Measurements from ENCODE around the gene LHX3. TPM values are rescaled to one million over a fixed set of nuclear protein-coding genes. Genes with fewer than 3 reads are reported as not detected.

The LHX3 gene
- total RNA-seq, 1 donor from 2014 or later = not detected

DNA sequence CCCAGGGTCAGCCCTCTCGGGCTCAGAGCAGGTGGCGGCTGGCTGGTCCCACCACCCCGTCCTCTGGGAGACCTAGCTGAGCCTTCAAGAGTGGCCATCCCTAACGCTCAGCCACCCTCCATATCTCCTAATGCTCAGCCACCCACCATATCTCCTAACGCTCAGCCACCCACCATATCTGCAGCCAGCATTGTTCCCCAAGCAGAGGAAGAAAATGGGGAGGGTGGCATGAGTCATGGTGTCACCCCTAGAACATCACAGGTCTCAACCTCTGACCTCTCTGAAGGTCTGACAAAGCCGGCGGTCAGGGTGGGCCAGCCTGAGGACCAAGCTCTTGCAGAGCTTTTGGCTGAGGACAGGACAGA is 14.7 kb downstream of the LHX3 start:
- Histone ChIP-seq H2AFZ (replicated peaks) (no peak overlapping the region), H3K9me3 (ENCODE audit: low read depth) (no peaks in the 10 kb centered on the region), H3K27me3 (peaks cover 60% of the 10 kb centered on the region), H3K4me2 (no peak overlapping the region), H3K4me1 (peaks cover 25% of the 10 kb centered on the region), H3K79me2 (ENCODE audit: low read depth) (no peaks in the 10 kb centered on the region), H3K27ac (no peak overlapping the region), H3K4me3 (no peak overlapping the region), H3F3A (ENCODE audit: low read depth) (peaks cover 17% of the 10 kb centered on the region), H3K9ac (no peak overlapping the region), H4K20me1 (ENCODE audit: low read depth) (peaks cover 43% of the 10 kb centered on the region), H3K36me3 (no peaks in the 10 kb centered on the region)
- TF ChIP-seq, protein P1, sequence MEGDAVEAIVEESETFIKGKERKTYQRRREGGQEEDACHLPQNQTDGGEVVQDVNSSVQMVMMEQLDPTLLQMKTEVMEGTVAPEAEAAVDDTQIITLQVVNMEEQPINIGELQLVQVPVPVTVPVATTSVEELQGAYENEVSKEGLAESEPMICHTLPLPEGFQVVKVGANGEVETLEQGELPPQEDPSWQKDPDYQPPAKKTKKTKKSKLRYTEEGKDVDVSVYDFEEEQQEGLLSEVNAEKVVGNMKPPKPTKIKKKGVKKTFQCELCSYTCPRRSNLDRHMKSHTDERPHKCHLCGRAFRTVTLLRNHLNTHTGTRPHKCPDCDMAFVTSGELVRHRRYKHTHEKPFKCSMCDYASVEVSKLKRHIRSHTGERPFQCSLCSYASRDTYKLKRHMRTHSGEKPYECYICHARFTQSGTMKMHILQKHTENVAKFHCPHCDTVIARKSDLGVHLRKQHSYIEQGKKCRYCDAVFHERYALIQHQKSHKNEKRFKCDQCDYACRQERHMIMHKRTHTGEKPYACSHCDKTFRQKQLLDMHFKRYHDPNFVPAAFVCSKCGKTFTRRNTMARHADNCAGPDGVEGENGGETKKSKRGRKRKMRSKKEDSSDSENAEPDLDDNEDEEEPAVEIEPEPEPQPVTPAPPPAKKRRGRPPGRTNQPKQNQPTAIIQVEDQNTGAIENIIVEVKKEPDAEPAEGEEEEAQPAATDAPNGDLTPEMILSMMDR (IDR thresholded peaks at IDR 0.05) = no peak
- TF ChIP-seq EZH2 (IDR thresholded peaks at IDR 0.05) (no peak), EZH2phosphoT487 (IDR thresholded peaks at IDR 0.05) (no peak)
- Mint-ChIP-seq H3K9me3 (no peaks in the 10 kb centered on the region), H3K36me3 (no peaks in the 10 kb centered on the region), H3K4me1 (peaks cover 2% of the 10 kb centered on the region), H3K4me3 (no peak overlapping the region), H3K27ac (no peak overlapping the region), H3K27me3 (ENCODE audit: insufficient read depth, low read depth) (peaks cover 36% of the 10 kb centered on the region)
- no peak for DNase-seq (ENCODE audit: low spot score)

DNA sequence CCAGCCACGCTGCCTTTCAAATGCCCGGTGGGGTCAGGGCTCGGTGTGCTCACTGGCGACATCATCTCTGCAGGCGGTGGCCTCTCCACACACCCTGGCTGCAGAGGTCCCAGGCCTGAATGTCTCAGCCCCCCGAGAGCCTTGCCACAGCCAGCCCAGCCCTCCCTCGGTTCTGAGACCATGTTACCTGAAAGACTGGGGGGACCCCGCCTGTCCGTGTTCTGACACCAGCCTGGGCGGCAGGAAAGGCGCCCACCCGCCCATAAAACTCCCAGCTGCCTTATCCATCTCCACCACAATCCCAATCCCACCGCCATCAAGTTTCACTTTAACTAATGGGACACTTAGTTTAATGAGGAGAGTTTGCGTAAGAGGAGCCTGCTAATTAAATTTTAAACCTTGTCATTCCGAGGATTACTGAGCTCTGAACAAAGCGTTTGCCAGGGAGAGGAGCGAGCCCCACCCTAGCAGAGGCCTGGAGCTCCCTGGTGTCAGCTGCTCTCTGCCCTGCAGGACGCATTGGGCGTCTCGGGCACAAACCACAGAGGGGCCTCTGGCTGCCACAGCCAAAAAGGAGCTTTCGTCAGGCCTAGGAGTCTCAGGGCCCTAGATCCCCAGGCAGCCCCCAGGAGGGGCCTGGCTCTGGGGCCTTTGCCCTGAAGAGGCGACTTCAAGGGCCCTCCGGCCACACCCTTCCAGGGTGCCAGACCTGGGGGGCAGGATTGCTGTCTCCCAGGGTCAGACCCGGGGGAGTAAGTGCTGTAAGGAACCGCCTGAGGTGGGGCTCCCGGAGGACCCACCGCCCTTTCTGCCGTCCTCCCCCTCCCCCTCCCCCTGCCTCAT is 15.3 kb downstream of the LHX3 start:
- Mint-ChIP-seq H3K9me3 (no peaks in the 10 kb centered on the region), H3K27me3 (ENCODE audit: insufficient read depth, low read depth) (peaks cover 30% of the 10 kb centered on the region), H3K4me1 (peaks cover 8% of the 10 kb centered on the region), H3K36me3 (no peaks in the 10 kb centered on the region), H3K27ac (no peak overlapping the region), H3K4me3 (no peak overlapping the region)
- H4K20me1 ChIP-seq (ENCODE audit: low read depth) = peaks cover 37% of the 10 kb centered on the region
- H3K9me3 ChIP-seq (ENCODE audit: low read depth) = no peaks in the 10 kb centered on the region
- no peak overlapping the region for H3K9ac ChIP-seq
- H3K4me2 ChIP-seq = no peak overlapping the region
- H3K79me2 ChIP-seq (ENCODE audit: low read depth) = no peaks in the 10 kb centered on the region
- DNase-seq (ENCODE audit: low spot score) = peak; percentile 57
- H2AFZ ChIP-seq (replicated peaks) = no peak overlapping the region
- H3K4me3 ChIP-seq = no peak overlapping the region
- TF ChIP-seq EZH2phosphoT487 (IDR thresholded peaks at IDR 0.05) (no peak), EZH2 (IDR thresholded peaks at IDR 0.05) (no peak)
- TF ChIP-seq, protein P1 (IDR thresholded peaks at IDR 0.05) = no peak
- H3K36me3 ChIP-seq = no peaks in the 10 kb centered on the region
- H3F3A ChIP-seq (ENCODE audit: low read depth) = peaks cover 13% of the 10 kb centered on the region
- peaks cover 31% of the 10 kb centered on the region for H3K4me1 ChIP-seq
- H3K27ac ChIP-seq = no peak overlapping the region
- peaks cover 54% of the 10 kb centered on the region for H3K27me3 ChIP-seq

DNA sequence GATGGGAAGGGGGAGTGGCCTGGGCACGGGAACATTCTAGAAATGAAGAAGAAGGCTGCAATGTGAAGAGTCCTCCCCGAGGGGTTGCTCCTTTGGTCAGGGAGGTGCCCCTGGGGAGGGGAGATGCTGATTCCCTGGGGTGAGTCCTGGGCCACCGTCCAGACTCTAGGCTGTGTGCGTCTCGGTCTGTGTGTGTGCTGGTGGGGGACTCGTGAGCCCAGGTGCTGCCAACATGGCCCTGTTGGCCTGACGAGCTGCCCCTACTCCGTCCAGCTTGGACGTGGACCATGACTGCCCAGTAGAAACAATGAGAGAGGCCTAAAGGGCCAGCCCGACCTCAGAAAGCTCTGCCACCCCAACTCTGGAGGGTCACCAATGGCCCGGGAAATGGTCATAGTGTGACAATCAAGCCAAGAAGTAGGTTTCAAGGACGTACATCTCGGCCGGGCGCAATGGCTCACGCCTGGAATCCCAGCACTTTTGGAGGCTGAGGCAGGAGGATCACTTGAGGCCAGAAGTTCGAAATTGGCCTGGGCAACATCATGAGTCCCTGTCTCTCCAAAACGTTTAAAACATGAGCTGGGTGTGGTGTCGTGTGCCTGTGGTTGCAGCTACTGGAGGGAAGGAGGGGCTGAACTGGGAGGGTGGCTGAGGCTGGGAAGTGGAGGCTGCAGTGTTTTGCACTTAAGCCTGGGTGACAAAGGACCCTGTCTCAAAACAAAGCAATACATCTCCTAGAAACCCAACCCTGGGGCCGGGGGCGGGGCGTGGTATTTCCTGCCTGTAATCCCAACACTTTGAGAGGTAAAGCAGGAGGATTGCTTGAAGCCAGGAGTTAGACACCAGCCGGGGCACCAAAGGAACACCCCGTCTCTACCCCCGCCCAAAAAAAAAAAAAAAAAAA is 17.0 kb downstream of the LHX3 start:
- no peak overlapping the region for H3K4me3 Mint-ChIP-seq
- peaks cover 29% of the 10 kb centered on the region for H3K4me1 ChIP-seq

More for the DNA sequence above, 17.0 kb downstream of the LHX3 start:
- H3K4me3 ChIP-seq = no peak overlapping the region
- TF ChIP-seq EZH2phosphoT487 (IDR thresholded peaks at IDR 0.05) (no peak), EZH2 (IDR thresholded peaks at IDR 0.05) (no peak)
- TF ChIP-seq, protein P1 (IDR thresholded peaks at IDR 0.05) = no peak
- Mint-ChIP-seq H3K27ac (no peak overlapping the region), H3K4me1 (peaks cover 9% of the 10 kb centered on the region), H3K27me3 (ENCODE audit: insufficient read depth, low read depth) (peaks cover 26% of the 10 kb centered on the region), H3K9me3 (no peaks in the 10 kb centered on the region), H3K36me3 (no peaks in the 10 kb centered on the region)
- no peak overlapping the region for H3K9ac ChIP-seq
- H3K36me3 ChIP-seq = no peaks in the 10 kb centered on the region
- H3K27ac ChIP-seq = no peak overlapping the region
- H3K9me3 ChIP-seq (ENCODE audit: low read depth) = no peaks in the 10 kb centered on the region
- no peak overlapping the region for H3K4me2 ChIP-seq
- DNase-seq (ENCODE audit: low spot score) = peak; percentile 56
- H2AFZ ChIP-seq (replicated peaks) = no peak overlapping the region
- peaks cover 4% of the 10 kb centered on the region for H3F3A ChIP-seq (ENCODE audit: low read depth)
- peaks cover 37% of the 10 kb centered on the region for H3K27me3 ChIP-seq
- H4K20me1 ChIP-seq (ENCODE audit: low read depth) = peaks cover 21% of the 10 kb centered on the region
- H3K79me2 ChIP-seq (ENCODE audit: low read depth) = no peaks in the 10 kb centered on the region
